Medulla oblongata (tissue), 1 donor: ENCODE measurements around the gene AFAP1.
"Not testable (repeated sequence)": the region's sequence is repeated elsewhere in the genome, so short reads cannot be mapped to it uniquely, and the experiment has no call there.

Experiments used
- DNase-seq: peaks from one replicate; pipeline ENCODE4 v3.0.0-alpha.2; 2015; ENCODE audit errors: extremely low spot score

The AFAP1 gene

GRCh38 chr4:7945709-7946380 lies 6.2 kb upstream of the AFAP1 start:
- no peak for DNase-seq

- DNase-seq = no peak
These were observed 5.0 kb upstream of the AFAP1 start for GRCh38 chr4:7944599-7945220.

GRCh38 chr4:7943688-7944087 lies 4.0 kb upstream of the AFAP1 start:
- not testable (repeated sequence) for DNase-seq

- DNase-seq = no peak
These were observed 3.5 kb upstream of the AFAP1 start for GRCh38 chr4:7943211-7943610.

GRCh38 chr4:7941965-7942496 lies 2.4 kb upstream of the AFAP1 start:
- no peak for DNase-seq

GRCh38 chr4:7941111-7941964 lies 1.7 kb upstream of the AFAP1 start:
- DNase-seq = no peak

- no peak for DNase-seq
These were observed 868 bp downstream of the AFAP1 start for GRCh38 chr4:7938609-7939376.

- no peak for DNase-seq
These were observed 1.4 kb downstream of the AFAP1 start for GRCh38 chr4:7938266-7938608.

- DNase-seq = no peak
These were observed 2.7 kb downstream of the AFAP1 start for GRCh38 chr4:7937006-7937405.

- DNase-seq = no peak
These were observed 5.8 kb downstream of the AFAP1 start for GRCh38 chr4:7933651-7934510.

GRCh38 chr4:7932287-7932686 lies 7.4 kb downstream of the AFAP1 start:
- no peak for DNase-seq

- DNase-seq = no peak
These were observed 10.3 kb downstream of the AFAP1 start for GRCh38 chr4:7929118-7929951.

GRCh38 chr4:7928711-7929110 lies 10.9 kb downstream of the AFAP1 start:
- no peak for DNase-seq

GRCh38 chr4:7926822-7927221 lies 12.8 kb downstream of the AFAP1 start:
- no peak for DNase-seq

- no peak for DNase-seq
These were observed 15.1 kb downstream of the AFAP1 start for GRCh38 chr4:7924570-7924969.

GRCh38 chr4:7924163-7924562 lies 15.5 kb downstream of the AFAP1 start:
- no peak for DNase-seq

GRCh38 chr4:7922466-7922865 lies 17.2 kb downstream of the AFAP1 start:
- no peak for DNase-seq

- DNase-seq = no peak
These were observed 20.7 kb downstream of the AFAP1 start for GRCh38 chr4:7918981-7919380.

- not testable (repeated sequence) for DNase-seq
These were observed 21.5 kb downstream of the AFAP1 start for GRCh38 chr4:7918187-7918586.

GRCh38 chr4:7917669-7918068 lies 22.0 kb downstream of the AFAP1 start:
- DNase-seq = no peak
